ENCODE measurements around the gene HHIPL1.

HHIPL1 gene

DNA sequence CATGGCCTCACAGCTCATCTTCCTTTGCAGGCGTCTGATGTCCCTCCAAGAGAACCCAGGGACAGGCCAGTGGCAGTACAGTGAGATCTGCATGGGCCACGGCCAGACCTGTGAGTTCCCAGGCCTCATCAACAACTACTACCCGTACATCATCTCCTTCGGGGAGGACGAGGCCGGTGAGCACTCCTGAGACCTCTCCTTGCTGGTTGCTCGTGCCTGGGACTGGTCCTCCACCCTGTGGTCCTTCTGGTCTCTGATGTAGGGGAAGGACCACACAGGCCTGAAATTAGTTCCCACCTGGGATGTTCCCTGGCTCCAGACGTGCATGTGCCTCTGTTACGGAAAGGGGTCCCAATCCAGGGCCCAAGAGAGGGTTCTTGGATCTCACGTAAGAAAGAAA is 17.9 kb downstream of the HHIPL1 start:
- DNase-seq: no peak

DNA sequence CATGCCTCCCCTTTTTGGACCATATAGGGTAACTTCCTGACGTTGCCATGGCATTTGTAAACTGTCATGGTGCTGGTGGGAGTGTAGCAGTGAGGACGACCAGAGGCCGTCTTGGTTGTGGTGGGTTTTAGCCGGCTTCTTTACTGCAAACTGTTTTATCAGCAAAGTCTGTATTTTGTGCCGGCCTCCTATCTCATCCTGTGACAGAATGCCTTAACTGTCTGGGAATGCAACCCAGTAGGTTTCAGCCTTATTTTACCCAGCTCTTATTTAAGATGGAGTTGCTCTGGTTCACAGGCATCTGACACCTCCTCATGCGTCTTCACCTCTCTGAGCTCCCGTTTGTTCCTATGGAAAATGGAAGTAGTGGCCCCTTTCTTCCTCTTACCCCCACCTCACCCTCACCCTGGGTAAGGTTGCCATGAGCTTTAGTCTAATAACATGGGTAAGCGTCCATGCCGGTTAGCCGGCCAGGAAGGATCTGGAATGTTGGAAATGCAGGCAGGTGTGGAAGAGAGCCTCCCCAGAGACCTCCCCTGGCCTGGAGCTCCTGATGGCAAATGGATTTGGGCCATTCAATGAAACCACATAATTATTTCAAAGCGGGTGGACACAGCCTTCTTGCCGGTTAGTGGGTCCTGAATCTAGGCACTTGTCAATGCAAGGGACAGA is 18.6 kb downstream of the HHIPL1 start:
- no peak for DNase-seq

DNA sequence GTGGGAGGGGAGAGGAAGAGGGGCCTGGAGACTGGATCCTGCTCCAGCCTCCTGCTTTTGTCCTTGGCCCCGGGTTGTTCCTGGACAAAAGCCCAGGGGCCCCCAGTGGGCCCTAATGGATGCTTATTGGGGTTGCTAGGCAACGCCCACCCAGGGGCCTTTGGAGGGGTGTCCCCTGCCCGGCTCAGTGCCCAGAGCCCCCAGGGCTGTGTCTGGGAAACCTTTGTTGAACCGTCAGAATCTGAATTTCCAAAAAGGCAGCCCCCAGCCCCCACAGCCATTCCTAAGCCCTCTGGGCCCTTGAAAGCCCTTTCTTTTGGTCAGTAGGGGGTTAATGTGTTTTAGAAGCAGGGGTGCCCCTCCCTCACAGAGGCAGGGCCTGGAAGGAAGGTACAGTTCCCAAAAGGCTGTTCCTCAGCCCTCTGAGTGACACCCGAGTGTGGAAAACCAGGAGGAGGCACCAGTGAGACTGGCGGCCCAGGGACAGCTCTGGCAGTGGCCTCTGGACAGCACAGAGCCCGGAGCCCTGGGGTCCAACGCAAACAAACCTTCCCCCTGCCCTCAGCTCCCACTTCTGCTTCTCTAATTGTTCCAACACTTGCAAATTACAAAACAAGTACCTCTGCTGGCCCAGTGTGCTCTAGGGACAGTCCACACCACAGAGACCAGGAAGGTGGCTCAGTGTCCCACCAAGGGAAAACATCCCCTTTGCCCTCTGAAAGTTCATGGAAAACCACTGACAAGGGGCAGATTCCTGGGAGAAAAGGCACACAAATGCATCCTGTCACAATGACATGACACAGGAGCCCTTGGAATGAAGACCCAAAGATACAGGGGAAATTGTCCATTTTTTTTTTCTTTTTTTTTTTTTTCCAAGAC is 19.4 kb downstream of the HHIPL1 start:
- DNase-seq: no peak

DNA sequence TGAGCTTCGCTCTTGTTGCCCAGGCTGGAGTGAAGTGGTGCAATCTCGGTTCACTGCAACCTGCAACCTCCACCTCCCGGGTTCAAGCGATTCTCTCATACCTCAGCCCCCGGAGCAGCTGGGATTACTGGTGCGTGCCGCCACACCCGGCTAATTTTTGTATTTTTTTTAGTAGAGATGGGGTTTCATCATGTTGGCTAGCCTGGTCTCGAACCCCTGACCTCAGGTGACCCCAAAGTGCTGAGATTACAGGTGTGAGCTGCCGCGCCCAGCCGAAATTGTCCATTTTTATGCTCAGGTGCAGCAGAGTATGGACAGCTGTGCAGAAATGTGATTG is 20.0 kb downstream of the HHIPL1 start:
- DNase-seq: no peak

DNA sequence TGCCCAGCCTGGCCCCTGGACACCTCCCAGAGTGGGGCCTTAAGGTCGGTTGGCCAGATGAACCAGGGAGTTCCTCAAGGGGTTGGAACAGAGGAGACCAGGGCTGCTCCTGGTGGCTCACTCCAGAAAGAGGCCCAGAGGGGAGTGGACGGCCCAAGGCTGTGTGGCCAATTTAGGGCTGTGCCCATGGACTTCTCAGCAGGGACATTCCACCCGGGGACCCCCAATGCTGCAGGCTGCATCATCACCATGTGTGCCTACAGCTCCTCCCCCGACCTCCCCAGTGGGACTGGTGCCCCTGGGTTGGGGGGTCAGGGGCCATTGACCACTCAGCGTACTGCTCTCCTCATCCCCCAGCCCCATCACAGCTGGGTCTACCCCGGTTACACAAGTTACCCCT is 21.6 kb downstream of the HHIPL1 start:
- no peak for DNase-seq

DNA sequence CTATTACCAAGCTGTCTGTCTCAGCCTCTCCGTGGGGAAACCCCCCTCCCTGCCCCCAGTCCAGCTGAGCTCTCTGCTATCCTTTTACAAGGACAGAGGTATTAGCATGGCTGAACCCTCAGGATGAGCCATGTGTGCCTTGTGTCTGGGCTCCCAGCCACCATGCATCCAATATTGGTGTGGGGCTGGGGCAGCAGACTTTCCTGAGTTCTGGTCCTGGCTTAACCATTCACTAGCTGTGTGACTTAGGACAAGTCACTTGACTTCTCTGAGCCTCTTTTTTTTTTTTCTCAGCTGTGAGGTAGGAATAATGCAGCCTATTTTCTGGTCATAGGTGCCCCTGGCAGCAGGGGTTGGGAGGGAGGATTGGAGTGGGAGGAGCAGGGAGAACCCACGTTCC is 22.1 kb downstream of the HHIPL1 start:
- DNase-seq: no peak

DNA sequence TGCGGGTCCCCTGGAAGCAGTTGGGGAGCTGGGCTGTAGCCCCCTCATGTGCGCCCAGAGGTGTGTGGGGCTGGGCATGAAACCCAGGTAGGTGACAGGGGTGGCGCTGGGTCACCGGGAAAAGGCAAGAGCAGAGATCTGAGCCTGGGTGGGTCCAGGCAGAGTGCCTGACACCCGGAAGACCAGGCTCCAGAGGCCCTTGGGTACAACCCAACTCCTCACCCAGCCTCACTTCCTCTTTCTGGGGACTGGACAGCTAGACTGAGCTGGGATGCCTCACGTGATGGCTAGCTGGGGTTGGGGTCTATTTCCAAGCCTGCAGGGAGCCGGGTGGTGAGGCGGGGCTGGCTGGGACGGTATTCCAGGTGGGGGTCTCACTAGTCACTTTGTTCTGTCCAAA is 22.9 kb downstream of the HHIPL1 start:
- DNase-seq: no peak

DNA sequence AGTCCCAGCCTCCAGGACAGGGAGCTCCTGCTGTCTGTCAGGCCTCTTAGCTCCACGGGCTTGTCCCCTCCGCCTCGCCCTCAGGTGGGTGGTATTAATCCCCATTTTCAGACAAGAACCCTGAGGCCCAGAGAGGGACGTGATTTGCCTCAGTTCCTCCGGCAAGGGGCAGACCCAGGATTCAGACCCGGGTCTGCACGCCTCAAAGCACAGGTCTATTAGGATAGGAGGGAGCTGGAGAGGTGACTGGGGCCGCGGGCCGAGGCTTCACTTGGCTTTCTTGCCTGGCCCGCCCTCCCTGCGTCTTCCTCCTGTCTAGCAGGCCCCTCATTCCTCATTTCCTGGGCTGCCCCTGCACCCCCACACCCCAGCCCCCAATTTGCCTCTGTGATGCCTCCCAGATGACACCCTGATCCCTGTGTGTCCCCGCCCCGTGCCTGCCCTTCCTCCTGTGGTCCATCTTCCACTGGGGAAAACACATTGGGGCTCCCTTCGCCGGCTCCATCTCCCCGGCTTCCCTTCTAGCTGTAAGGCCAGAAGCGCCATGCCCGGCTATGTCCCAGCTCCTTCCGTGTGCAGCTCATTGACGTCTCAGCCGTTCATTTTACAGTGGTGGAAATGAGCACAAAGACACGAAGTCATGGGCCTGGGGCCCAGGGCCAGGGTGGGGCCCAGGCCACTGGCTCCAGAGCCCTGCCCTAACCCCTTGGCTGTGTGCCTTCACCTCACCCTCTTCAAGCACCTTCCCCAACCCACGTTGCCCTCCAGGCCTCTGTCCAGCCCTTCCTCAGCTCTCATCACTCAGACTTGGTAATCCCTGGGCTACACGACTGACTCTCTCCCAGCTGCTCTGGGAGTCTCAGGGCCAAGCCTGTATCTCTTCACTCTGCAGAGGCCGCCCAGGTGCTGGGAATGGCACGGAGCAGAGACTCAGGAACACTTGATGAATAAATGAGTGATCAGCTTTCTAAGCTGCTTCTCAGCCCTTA is 23.7 kb downstream of the HHIPL1 start:
- DNase-seq: no peak

DNA sequence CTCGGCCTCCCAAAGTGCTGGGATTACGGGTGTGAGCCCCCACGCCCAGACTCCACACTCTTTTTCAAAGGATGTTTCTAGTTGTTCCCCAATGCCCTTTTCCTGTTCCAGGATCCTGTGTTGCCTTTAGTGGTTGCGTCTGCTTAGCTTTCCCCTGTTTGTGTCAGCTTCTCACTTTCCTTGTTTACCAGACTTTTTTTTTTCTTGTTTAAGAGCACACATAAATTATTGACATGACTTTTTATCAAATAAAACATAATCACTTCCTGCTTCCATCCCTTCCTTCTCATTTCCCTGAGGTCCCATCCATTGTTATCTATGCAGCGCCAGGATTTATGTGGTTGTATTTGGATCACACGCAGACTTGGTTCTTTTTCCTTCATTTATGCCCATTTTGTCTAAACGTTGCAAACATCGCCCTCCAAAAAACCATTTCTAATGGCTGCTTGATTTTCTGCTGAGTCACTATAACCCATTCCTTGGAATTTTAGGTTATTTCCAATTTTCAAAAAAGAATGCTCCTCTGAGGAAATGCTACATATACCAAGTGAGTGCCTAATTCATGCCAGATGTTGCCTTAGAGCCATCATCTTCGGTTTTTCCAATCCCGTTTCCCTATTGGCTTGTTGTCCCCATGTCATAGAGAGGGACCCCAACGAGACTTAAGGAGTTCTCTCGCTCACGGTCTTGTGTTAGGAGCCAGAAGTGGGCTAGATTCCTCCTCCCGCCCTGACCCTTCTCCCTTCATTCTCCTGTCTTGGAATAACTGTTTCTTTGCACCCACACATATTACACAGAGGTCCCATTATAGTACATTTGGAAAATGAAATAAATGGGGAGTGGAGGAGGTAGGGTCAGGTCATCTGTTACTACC is 25.7 kb downstream of the HHIPL1 start:
- DNase-seq: no peak

DNA sequence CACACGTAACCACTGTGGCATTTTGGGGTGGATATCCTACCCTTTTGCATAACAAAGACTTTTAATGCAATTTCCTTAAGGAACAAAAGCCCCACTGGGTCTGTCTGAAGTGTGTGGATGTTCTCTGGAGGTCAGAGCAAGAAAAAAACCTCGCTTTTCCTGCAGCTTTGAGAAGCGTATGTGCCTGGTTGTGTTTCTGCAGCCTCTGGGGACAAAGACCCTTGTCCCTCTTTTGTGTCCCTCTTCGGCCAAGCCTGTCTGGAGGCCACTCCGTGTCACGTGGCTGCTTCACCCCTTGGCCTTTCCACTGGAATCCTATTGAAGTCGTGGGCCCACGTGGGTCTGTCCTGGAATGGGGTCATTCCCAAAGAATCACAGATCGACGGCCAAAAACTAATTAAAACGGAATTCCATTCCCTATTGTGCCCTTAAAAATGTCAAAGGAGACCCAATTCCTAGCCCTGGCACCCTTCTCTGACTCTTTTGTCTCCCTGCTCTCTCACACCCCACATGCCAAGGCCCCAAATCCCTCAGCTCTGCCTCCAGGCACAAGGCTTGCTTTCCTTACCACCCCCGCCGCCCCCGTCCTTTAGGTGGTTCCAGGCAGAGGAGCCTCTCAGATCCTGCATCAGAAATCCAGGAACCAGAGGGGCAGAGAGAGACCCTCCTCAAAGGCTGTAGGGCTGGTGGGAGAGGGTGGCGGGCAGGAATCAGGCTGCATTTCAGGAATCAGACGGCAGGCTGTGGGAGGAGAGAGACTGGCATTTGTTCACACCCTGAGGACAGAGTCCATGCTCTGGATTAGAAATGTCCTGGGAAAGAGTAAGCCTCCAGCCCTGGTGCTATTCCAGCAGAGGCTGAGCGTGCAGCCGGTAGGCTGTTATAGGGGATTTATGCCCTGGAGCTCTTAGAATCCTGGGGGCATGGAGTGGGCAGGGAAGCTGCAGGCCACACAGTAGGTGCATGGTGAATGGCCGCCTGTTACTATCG is 26.6 kb downstream of the HHIPL1 start:
- no peak for DNase-seq

DNA sequence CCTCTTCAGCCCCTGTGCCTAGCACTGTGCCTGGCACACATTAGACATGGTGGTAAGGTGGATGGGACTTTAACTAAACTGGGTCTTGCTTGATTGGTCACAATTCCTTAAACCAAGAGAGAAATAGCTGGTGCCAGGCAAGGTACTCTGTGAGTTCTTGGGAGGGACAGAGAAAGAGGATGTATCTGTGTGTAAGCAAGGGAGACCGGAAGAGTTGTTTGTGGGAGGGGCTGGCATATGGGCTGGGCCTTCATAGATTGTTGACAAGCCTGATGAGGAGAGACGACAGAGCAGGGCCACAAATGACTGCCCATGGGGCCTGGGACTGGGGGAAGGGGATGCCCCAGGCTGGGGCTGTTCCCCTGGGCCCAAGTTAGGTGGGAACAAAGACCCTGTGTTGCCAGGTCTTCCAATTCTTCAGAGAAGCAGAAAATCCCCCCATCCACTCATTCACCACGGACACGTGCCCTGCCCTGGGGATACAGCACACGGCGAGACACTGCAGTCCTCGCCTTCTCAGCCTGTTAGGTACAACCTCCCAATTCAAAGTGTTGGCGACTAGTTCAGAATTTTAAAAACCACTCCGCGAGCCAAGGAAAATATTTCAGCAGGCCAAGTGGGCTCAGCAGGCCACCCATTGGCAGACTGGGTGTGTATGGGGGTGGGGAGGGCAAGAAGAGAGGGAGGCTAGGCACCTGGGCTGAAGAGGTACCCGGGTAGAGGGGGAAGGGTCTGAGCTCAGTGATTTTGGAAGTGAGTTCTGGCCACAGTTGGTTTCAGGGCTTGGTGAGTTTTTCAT is 27.8 kb downstream of the HHIPL1 start:
- DNase-seq: no peak

DNA sequence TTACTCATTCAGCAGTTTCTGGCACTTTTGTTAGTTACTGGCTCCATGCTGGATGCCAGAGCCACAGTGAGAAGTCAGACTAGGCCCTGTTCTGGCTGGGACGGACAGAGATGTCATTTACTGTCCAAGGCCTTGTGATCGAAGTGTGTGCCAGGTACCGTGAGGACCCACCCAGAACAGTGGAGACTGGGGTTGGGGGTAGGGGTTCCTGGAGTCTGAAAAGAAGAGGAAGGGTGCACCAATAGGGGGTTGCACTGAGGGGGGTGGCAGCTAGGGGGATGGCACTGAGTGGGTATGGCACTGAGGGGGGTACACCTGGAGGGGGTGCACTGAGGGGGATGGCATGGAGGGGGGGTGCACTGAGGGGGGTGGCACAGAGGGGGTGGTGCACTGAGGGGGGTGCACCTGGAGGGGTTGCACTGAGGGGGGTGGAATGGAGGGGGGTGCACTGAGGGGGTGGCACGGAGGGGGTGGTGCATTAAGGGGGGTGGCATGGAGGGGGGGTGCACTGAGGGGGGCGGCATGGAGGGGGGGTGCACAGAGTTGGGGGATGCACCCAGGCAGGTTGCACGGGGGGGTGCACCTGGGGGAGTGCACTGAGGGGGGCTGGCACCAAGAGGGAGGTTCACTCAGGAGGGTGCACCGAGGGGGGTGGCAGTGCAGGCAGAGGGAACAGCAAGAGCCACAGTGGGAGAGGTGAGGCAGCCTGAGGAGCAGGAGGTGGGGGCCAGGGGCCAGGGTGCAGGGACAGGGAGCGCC is 28.6 kb downstream of the HHIPL1 start:
- DNase-seq: no peak

DNA sequence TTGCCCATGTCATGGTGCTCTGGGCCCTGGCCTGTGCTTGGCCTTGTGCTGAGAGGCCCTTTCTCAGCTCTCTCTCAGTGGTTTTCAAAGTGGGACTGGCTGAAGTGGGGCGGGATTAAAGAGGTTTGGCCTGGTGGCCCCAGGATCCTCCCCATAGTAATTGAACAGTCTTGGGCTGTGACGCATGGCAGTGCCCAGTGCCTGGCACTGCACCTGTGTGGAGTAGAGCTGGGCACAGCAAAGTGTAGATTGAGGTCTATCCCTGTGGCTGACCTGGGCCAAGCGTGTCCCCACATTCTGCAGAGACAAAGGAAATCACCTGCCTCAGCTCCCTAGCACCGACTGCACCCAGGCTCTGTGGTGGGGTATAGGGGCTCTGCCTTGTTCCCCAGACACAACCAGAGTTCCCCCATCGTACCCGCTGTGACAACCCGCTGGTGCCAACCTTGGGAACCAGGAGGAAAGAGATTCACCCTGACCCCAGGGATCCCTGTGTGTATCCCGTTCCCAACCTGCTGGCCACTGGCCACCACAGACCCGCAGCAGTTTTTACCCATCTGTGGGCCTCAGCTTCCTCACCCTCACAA is 29.2 kb downstream of the HHIPL1 start:
- DNase-seq: no peak

DNA sequence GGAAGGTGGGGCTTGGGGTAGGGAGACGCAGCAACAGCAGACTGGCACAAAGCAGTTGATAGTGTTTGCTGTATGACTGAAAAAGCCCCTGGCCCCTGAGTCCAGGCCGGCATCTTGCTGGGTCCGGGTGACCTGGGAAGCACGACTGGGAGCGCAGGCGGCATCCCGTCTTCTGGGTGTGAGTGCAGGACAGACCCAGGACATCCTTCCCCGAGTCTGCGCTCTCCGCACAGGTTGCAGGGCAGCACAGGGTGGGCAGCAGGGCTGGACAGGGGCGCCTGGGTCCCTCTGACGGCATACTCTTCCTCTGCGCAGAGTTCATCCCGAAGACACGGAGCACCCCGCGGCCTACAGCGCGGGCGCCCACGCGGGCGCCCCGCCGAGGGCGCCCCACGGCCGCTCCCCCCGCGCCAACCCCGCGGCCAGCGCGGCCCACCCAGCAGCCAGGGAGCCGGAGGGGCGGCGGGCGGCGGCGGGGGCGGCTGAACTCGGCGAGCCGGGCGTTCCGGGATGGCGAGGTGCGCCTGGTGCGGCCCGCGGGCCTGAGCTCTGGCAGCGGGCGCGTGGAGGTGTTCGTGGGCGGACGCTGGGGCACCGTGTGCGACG is 29.9 kb downstream of the HHIPL1 start:
- DNase-seq: no peak

DNA sequence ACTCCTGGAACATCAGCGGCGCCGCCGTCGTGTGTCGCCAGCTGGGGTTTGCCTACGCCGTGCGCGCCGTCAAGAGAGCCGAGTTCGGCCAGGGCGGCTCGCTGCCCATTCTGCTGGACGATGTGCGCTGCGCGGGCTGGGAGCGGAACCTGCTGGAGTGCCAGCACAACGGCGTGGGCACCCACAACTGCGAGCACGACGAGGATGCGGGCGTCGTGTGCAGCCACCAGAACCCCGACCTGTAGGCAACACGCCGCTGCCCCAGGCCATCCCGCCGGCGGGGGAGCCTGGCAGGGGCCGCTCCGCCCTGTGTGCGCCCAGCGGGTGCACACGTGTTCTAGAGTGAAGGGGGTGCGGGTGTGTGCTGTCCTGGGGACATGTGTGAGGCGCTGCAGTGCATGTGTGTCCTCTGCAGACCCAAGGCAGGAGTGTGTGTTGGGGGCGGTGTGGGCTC is 30.5 kb downstream of the HHIPL1 start:
- no peak for DNase-seq

DNA sequence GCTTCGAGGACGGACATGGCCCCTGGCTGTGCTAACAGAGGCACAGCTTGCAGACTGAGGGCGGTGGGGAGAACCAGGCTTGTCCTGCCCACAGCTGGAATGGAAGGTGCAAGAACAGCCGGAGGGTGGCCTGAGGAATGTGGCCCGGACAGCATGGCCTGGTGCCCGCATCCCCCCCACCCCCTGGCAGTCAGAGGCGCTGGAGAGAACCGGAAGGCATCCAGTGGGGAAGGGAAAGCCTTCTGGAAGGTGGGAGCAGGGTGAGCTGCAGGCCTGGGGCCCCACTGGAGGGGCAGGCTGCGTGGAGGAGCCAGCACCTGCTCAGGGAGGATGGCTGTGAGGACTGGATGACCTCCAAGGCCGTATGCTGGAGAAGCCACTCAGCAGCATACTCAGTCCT is 31.0 kb downstream of the HHIPL1 start:
- no peak for DNase-seq

DNA sequence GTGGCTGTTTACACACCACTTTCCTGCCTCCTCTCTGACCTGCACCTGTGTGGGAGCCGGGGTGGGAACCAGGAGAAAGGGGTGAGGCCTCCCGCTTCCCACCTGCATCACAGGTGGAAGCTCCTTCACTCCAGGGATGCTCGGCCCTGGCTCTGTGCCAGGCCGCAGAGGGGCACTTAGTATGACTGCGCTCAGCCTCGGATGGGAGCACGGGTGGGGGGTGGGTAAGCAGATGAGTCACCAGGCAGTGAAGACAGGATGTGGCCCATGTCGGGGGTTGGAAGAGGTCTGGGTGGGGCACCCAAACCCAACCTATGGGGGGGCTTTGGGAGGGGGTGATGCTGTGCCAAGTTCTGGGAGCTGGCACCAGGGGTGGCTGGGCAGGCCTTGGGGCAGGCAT is 31.7 kb downstream of the HHIPL1 start:
- no peak for DNase-seq

Data from amniotic stem cell (primary cell).